Neural cell (in vitro differentiated cells): ENCODE data around the gene PXDN.

Experiments
- CTCF ChIP-seq: fragments of 450-650 bp; IDR thresholded peaks from 2 replicates; pipeline ENCODE4 v1.5.1; 2014; ENCODE audit warnings: antibody characterized with exemption, mild to moderate bottlenecking, moderate library complexity; ENCODE audit not compliant: poor library complexity, severe bottlenecking
- EP300 ChIP-seq: fragments of 450-650 bp; conservative IDR thresholded peaks from 2 replicates; pipeline ENCODE4 v1.6.1; 2014; ENCODE audit warnings: antibody characterized with exemption, mild to moderate bottlenecking, moderate library complexity; ENCODE audit not compliant: poor library complexity, severe bottlenecking
- POLR2AphosphoS5 ChIP-seq: IDR thresholded peaks from 2 replicates; pipeline ENCODE4 v1.6.1; 2012

- no peak for TF ChIP-seq POLR2AphosphoS5
- TF ChIP-seq CTCF, result no peak
- no peak for TF ChIP-seq EP300
Measured at GRCh38 chr2:1658394-1659151, 85.7 kb downstream of the PXDN start.
